Measurements from ENCODE around the gene TANGO6.

DNA sequence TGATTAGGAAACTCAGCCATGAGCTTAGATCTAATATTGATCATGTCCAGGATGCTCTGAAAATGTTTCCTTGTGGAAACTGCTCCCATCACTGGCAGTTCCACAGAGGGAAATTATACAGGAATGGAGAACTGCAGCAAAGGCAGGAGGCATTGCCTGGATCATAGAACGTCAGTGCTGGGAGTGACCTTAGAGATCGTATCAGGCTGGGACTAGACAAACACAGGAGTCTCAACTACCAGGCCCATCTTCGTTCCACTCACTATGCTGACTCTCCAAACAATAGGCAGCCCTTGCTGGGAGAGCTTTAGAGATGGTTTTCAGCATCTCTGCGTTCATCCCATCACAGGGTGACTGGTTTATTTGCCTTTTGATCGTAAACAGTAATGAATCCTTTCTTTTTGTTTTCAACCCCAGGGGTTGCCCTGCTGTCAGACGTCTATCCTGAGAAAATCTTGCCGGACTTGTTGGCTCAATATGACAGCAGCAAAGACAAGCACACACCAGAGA, 130.3 kb downstream of the TANGO6 start:
- TF ChIP-seq, protein P1, sequence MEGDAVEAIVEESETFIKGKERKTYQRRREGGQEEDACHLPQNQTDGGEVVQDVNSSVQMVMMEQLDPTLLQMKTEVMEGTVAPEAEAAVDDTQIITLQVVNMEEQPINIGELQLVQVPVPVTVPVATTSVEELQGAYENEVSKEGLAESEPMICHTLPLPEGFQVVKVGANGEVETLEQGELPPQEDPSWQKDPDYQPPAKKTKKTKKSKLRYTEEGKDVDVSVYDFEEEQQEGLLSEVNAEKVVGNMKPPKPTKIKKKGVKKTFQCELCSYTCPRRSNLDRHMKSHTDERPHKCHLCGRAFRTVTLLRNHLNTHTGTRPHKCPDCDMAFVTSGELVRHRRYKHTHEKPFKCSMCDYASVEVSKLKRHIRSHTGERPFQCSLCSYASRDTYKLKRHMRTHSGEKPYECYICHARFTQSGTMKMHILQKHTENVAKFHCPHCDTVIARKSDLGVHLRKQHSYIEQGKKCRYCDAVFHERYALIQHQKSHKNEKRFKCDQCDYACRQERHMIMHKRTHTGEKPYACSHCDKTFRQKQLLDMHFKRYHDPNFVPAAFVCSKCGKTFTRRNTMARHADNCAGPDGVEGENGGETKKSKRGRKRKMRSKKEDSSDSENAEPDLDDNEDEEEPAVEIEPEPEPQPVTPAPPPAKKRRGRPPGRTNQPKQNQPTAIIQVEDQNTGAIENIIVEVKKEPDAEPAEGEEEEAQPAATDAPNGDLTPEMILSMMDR (conservative IDR thresholded peaks at IDR 0.05; ENCODE audit: low read length): no peak
- no peak for TF ChIP-seq EZH2phosphoT487 (IDR thresholded peaks at IDR 0.05; ENCODE audit: borderline replicate concordance, low read depth, low read length)
